ENCODE data around the gene MCM5.
"Not testable (repeated sequence)": the region's sequence is repeated elsewhere in the genome, so short reads cannot be mapped to it uniquely, and the experiment has no call there.

Gene MCM5

DNA sequence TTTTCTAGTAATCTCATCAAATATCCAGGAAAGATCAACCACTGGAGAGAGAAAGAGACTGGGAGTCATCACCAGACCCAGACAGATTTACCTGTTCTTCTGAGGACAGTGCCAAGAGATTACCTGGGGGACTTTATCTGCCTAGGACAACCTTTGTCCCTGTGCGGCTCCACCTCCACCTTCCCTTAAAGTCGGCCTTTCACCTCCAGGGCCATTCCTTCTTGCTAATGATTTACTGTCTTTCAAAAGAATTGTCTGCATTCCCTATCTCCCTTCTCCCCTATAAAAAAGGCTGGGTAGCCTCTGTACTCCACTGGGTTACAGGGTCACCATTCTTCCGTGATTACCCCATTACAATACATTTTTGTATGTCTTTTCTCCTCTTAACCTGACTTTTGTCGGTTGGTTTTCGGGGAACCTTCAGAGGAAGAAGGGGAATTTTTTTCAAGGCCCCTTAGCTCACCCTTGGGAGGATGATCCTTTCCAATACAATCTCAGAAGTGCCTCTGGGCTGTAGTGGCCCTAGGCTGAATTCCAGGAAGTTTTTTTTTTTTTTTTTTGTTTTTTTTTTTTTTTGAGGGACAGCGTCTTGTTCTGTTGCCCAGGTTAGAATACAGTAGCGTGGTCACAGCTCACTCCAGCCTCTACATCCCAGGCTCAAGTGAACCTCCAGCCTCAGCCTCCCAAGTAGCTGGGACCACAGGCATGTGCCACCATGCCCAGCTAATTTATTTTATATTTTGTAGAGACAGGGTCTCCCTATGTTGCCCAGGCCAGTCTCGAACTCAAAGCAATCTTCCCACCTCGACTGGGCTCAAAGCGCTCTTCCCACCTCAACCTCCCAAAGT lies 20.6 kb upstream of the MCM5 start:
- no peak for DNase-seq

DNA sequence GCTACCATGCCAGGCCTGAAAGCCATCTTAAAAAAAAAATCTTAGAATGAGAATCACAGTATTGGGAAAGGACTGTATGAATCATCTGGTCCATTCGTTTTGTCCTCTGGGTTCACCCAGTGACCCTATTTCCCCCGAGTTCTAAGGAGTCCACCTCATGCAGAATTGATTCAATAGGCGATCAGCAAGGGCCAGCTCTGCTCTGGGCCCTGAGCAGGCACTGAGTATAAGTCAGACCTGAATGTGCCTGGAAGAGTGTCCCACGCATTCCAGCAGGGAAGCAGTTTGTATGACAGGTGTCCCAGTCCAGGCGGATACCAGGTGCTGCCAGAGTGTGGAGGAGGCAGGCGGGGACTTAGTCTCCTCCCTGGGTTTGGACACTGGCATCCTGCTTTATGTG lies 19.9 kb upstream of the MCM5 start:
- no peak for DNase-seq

DNA sequence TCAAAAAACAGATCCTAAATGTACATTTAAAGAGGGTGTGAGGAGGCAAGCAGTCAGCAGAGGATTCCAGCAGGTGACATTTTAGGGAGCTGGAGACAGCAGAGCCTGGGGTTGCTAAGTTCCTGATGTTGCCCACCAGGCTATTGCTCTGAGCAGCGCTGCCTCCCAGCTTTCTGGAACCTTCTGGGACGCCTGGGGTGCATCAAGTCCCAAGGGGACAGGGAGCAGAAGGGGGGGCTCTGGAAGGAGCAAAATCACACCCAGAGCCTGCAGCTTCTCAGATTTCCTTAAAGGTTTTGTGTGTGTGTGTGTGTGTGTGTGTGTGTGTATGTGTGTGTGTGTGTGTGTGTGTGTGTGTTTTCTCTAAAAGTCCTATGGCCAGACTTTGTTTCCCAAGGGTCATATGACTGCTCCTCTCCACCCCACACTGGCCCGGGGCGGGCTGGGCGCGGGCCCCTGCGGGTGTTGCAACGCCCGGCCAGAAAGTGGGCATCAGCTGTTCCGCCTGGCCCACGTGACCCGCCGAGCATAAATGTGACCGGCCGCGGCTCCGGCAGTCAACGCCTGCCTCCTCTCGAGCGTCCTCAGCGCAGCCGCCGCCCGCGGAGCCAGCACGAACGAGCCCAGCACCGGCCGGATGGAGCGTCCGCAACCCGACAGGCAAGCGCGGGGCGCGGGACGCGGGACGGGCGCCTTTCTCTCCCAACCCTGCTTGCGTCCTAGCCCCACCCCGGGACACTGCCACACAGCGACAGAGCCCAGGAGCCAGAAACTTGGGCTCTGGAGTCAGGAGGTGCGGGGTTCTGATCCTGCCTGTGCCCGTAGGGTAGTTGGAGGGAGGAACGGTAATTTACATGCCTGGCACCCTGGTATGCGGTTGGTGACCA lies 19.2 kb upstream of the MCM5 start, which contains the start of gene HMOX1:
Gene HMOX1, plus strand, starts transcription at position 560 of the 887 bp plus-strand sequence. Its CDS starts 78 bp downstream, at position 638.
- DNase-seq: no peak

DNA sequence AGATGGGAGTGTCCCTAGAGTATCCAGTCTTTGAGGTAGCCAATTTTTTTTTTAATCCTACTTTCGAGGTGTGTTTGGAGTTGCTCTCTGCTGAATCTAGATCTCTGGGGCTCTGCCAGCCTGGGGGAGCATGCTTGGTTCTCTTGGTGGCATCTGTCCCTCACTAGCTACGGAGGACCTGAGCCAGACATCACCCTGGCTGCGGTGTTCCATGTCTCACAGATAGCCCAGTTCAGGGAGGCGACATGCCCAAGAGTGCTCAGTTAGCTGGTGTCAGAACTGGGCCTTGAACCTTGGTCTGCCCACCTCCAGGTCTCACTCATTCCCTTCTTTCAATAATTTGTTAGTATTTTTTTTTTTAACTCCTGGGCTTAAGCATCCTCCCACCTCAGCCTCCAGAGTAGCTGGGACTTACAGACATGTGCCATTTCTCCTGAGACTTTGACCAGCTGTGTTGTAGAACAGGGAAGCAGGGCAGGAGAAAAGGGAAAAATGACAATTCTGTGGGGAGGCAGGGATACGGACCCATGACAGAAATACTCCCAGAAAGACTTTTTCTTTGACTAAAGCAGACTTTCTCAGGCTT lies 18.4 kb upstream of the MCM5 start:
- DNase-seq: no peak

DNA sequence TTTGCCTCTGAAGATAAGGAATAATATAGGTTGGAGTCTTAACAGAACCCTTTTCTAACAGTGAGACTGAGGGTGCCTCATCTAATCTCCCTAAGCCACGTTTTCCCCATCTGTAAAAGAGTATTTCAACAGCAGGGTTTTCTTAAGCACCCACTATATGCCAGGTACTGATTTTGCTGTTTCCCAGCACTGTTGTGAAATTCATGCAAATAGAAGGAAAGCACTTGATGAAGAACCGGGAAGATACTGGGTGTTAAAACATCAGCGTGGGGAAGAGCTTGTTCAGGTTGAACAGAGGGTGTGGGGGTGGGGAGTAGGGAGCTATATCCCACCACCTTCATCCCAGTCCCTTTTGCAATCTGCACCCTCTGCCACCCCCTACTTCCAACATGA lies 16.3 kb upstream of the MCM5 start:
- no peak for DNase-seq

DNA sequence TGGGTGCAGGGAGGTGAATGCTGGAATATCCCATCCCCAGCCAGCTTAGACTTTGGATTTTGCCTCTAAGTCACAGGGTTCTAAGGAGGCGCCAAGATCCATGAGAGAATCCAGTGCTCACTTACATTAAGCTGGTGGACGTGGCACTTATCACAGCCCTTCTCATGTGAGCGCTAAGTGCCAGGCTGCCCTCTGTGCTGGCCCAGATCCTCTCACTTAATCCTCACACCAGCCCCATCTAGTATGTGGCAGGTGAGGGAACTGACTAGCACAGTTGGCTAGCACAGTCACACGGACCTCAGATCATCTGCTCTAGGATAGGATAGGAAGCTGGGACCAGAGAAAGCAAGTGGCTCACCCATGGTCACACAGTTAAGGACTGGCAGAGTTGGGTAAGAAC lies 15.4 kb upstream of the MCM5 start:
- no peak for DNase-seq

DNA sequence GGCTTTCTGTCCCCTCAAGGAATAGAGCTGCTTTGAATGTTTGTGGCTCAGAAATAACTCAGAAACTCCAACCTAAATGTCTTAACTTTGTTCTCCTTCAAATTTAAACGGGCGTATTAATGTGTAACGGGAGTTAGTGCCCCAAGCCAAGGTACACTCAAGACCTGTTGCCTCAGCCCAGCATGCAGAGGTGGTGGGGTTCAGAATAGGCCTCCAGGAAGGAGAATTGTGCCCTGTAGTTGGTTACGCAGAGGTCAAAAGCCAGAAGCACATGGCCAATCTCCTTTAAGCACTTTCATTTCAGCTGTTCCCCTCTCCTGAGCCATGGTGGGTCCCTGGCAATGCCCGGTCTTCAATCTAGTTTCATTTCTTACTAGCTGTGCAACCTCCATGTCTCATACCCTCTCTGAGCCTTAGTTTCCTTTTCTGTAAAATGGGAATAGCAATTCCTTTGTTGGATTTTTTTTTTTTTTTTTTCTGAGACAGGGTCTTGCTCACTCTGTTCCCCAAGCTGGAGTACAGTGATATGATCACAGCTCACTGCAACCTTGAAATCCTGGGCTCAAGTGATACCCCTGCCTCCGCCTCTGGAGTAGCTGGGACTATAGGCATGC lies 14.9 kb upstream of the MCM5 start:
- no peak for DNase-seq

DNA sequence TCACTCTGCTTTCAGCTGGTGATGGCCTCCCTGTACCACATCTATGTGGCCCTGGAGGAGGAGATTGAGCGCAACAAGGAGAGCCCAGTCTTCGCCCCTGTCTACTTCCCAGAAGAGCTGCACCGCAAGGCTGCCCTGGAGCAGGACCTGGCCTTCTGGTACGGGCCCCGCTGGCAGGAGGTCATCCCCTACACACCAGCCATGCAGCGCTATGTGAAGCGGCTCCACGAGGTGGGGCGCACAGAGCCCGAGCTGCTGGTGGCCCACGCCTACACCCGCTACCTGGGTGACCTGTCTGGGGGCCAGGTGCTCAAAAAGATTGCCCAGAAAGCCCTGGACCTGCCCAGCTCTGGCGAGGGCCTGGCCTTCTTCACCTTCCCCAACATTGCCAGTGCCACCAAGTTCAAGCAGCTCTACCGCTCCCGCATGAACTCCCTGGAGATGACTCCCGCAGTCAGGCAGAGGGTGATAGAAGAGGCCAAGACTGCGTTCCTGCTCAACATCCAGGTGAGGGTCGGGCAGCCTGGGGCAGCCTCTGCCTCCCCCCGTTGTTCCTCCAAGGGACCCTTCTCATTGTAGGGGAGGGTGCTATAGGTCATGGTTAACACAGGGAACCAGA lies 13.2 kb upstream of the MCM5 start:
- DNase-seq: no peak

DNA sequence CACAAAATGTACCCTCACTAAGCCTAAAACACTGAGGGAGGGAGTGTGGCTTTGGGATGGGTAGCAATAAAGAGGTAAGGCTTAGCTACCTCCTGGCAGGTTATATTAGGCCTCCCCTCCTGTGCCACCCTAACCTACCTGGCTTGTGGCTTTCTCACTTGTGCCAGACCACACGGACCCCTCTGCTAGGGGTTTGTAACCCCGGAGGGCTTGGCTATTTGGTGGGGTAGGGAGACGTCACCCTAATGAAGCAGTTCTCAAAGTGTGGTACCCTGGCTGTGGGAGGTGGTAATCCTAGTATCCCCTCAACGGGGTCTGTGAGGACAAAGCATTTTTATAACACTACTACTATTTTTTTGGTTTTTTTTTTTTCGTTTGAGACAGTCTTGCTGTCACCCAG lies 9.0 kb upstream of the MCM5 start:
- DNase-seq: no peak

DNA sequence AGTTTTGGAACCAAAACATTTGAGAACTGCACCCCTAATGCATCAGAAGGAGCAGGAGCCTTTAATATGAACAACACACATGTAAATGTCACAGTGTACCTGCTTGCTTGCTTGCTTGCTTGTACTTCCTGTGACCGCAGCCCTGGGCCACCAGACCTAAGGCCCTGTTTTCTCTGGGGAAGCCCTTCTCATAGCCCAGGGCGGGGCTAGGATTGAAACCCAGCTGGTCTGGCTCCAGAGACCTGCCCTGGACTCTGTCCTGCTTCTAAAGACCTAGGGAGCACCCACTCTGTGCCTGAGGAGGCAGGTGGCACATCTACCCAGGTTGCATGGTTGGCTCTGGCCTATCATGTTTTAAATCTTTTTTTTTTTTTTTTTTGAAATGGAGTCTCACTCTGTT lies 7.6 kb upstream of the MCM5 start:
- no peak for DNase-seq

DNA sequence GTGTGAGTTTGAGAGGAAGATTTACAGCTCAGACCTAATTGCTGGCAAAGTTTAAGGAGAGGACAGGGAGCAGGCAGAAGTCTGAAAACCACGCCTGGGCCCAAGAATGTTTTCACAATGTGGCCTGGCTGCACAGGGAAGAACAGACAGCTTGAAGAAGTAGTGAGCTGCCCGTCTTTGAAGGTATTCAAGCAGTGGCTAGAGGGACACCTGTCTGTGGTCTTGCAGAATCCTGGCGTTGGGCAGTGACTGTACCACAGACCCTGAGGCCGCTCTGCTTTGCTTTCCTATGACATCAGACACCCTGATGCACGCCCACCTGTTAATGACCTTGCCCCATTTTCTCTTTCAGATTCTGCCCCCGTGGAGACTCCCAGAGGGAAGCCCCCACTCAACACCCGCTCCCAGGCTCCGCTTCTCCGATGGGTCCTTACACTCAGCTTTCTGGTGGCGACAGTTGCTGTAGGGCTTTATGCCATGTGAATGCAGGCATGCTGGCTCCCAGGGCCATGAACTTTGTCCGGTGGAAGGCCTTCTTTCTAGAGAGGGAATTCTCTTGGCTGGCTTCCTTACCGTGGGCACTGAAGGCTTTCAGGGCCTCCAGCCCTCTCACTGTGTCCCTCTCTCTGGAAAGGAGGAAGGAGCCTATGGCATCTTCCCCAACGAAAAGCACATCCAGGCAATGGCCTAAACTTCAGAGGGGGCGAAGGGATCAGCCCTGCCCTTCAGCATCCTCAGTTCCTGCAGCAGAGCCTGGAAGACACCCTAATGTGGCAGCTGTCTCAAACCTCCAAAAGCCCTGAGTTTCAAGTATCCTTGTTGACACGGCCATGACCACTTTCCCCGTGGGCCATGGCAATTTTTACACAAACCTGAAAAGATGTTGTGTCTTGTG lies 6.6 kb upstream of the MCM5 start:
- no peak for DNase-seq

DNA sequence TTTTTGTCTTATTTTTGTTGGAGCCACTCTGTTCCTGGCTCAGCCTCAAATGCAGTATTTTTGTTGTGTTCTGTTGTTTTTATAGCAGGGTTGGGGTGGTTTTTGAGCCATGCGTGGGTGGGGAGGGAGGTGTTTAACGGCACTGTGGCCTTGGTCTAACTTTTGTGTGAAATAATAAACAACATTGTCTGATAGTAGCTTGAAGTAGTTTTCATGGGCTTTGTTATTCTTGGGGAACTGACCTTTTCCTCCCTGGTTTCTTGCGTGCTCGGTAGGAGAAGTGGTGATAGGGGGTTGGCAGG lies 6.0 kb upstream of the MCM5 start:
- DNase-seq: no peak

DNA sequence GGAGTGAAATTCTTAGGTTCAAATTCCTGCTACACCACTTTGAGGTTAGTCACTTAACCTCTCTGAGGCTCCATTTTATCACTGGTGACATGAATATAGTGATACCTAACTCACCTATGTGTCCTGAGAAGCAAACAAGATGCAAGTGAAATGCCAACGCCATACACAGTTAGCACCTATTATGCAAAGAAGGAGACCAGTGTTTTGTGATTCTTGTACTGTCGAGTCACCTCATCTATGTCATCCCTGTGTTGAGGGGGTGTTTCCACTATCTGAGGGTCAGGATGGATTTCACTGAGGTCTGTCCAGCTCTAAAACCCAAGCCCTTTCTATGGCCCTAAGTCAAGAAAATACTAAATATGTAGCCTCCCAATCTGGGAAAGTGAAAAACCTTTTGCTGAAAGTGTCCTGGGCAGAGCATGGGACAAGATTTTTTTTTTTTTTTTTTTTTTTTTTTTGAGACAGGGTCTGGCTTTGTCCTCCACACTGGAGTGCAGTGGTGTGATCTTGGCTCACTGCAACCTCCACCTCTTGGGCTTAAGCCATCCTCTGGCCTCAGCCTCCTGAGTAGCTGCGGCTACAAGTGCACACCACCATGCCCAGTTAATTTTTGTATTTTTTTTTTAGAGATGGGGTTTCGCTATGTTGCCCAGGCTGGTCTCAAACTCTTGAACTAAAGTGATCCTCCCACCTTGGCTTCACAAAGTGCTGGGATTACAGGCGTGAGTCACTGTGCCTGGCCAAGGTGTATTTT lies 5.0 kb upstream of the MCM5 start:
- no peak for DNase-seq

DNA sequence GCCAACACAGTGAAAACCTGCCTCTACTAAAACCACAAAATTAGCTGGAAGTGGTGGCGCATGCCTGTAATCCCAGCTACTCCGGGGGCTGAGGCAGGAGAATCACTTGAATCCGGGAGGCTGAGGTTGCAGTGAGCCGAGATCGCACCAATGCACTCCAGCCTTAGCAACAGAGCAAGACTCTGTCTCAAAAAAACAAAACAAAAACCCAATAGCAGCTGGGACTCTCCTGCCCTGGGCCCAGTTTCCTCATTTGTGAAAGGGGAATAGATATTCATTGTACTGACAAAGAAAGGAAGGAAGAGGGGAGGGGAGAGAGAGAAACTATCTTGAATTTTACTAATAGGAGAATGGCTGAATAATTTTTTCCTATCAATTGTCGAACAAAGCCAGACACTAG lies 3.3 kb upstream of the MCM5 start:
- not testable (repeated sequence) for DNase-seq

DNA sequence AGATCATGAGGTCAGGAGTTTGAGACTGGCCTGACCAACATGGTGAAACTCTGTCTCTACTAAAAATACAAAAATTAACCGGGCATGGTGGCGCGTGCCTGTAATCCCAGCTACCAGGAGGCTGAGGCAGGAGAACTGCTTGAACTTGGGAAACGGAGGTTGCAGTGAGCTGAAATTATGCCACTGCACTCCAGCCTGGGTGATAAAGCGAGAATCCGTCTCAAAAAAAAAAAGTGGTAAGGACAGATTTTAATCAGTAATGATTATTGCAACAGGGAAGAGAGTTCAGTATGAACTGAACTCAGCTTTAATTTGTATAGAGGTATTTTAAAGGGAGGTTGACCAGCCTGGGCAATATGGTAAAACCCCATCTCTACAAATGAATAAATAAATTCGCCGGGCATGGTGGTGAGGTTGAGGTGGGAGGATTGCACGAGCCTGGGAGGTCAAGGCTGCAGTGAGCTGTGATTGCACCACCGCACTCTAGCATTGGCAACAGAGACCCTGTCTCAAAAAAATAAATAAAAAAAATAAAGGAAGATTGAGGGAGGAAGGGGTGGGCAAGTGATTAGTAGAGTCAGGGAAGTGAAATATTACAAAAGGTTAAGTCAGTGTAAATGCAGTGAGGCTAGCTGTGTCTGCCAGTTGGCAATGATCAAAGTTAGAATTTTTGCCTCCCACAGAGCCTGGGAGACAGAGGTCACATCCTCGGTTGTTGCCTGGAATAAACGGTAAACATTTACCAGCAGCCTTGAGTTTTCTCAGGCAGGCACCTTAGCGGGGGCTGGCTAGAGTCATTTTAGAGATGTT lies 2.6 kb upstream of the MCM5 start:
- no peak for DNase-seq

DNA sequence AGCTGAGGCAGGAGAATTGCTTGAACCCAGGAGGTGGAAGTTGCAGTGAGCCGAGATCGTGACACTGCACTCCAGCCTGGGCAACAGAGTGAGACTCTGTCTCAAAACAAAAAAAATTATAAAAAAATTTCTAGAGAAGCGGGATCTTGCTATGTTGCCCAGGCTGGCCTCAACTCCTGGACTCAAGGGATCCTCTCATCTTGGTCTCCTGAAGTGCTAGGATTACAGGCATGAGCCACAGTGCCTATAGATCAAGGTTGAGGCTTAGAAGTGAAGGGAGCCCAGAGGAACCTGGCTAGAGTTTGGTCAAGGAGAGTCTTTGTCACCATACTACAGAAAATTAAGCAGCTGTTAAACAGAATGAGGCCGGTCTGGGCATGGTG lies 1.4 kb upstream of the MCM5 start:
- no peak for DNase-seq

DNA sequence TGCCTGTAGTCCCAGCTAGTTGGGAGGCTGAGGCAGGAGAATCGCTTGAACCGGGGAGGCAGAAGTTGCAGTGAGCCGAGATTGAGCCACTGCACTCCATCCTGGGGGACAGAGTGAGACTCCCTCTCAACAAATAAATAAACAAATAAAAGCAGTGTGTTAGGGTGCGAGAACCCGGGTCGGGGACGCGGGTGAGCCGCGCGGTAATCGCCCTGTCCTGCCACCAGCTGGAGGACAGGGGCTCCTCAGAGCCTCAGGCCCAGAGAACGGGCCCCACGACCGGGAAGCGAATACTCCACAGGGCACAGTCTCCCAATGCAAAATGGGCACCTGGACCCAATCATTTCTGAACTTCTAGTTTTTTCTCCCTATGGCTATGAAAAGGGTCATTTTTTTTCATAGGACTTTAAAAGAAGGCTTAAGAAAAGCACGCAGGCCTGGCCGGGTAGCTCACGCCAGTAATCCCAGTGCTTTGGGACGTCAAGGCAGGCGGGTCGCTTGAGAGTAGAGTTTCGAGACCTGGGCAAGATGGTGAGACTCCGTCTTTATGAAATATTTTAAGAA lies 744 bp upstream of the MCM5 start:
- no peak for DNase-seq

DNA sequence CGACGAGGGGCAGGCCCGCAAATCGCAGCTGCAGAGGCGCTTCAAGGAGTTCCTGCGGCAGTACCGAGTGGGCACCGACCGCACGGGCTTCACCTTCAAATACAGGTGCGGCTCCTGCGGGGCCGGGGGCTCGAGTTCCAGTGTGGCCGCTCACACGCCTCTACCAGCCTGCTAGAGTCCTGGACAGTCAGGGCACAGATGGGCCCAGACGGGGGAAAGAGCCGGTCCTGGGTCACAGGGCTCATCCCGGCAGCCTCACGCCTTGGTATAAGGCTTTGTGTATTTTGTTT lies 506 bp downstream of the MCM5 start:
- no peak for DNase-seq

DNA sequence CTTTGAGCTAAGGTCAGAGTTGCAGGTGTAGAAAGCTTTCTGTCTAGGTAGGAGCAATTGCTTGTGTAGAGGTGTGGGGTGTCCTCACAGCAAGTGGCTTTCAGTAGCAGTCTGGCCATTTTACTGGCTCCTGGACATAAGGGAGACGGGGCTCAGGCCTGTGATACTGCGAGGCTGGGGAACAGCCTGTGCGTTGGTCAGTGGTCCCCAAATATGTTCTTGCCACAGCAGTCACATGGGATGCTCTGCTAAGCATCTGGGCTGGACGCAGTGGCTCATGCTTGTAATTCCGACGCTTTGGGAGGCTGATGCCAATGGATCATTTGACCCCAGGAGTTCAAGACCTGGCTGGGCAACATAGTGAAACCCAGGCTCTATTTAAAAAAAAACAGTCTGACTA lies 1.9 kb downstream of the MCM5 start:
- DNase-seq: no peak

DNA sequence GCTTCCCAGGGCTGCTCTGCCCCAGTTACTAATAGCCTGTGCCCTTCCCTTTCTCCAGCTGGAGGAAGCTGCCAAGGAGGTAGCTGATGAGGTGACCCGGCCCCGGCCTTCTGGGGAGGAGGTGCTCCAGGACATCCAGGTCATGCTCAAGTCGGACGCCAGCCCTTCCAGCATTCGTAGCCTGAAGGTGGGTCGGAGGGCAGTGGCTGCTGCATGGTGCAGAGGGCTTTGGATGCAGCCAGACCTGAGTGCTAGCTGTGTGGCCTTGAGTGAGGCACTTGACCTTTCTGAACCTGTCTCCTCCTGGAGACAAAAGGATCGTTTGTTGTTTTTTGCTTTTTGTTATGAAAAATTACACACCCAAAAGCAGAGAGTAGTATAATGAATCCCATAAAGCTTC lies 3.4 kb downstream of the MCM5 start:
- no peak for DNase-seq
